ENCODE data around the gene HECW1.

The HECW1 gene

GRCh38 chr7:43459019-43459337 is 346.5 kb downstream of the HECW1 start:
- no peak for TF ChIP-seq CTCF (conservative IDR thresholded peaks at IDR 0.05; ENCODE audit: control insufficient read depth, insufficient read depth, low read depth, low read length)
- DNase-seq (ENCODE audit: low read depth): no peak
- H3K4me3 ChIP-seq (ENCODE audit: control insufficient read depth, low read depth, low read length): no peak overlapping the region

- DNase-seq (ENCODE audit: low read depth): no peak
- no peak overlapping the region for H3K4me3 ChIP-seq (ENCODE audit: control insufficient read depth, low read depth, low read length)
- no peak for TF ChIP-seq CTCF (conservative IDR thresholded peaks at IDR 0.05; ENCODE audit: control insufficient read depth, insufficient read depth, low read depth, low read length)
Measured at GRCh38 chr7:43460733-43461348, 348.4 kb downstream of the HECW1 start.

GRCh38 chr7:43461349-43462024 is 349.0 kb downstream of the HECW1 start:
- no peak for TF ChIP-seq CTCF (conservative IDR thresholded peaks at IDR 0.05; ENCODE audit: control insufficient read depth, insufficient read depth, low read depth, low read length)
- no peak overlapping the region for H3K4me3 ChIP-seq (ENCODE audit: control insufficient read depth, low read depth, low read length)
- no peak for DNase-seq (ENCODE audit: low read depth)

GRCh38 chr7:43462836-43463235 is 350.4 kb downstream of the HECW1 start:
- DNase-seq (ENCODE audit: low read depth): peak; percentile 63
- no peak overlapping the region for H3K4me3 ChIP-seq (ENCODE audit: control insufficient read depth, low read depth, low read length)
- no peak for TF ChIP-seq CTCF (conservative IDR thresholded peaks at IDR 0.05; ENCODE audit: control insufficient read depth, insufficient read depth, low read depth, low read length)

- peak; percentile 67 for DNase-seq (ENCODE audit: low read depth)
- no peak for TF ChIP-seq CTCF (conservative IDR thresholded peaks at IDR 0.05; ENCODE audit: control insufficient read depth, insufficient read depth, low read depth, low read length)
- no peak overlapping the region for H3K4me3 ChIP-seq (ENCODE audit: control insufficient read depth, low read depth, low read length)
Measured at GRCh38 chr7:43463401-43463980, 351.0 kb downstream of the HECW1 start.

GRCh38 chr7:43465581-43466554 is 353.4 kb downstream of the HECW1 start:
- DNase-seq (ENCODE audit: low read depth): peak; percentile 69
- no peak for TF ChIP-seq CTCF (conservative IDR thresholded peaks at IDR 0.05; ENCODE audit: control insufficient read depth, insufficient read depth, low read depth, low read length)
- no peak overlapping the region for H3K4me3 ChIP-seq (ENCODE audit: control insufficient read depth, low read depth, low read length)

All from fibroblast of mammary gland (primary cell).